ENCODE data around the gene GHRL.

- TF ChIP-seq, protein P1, sequence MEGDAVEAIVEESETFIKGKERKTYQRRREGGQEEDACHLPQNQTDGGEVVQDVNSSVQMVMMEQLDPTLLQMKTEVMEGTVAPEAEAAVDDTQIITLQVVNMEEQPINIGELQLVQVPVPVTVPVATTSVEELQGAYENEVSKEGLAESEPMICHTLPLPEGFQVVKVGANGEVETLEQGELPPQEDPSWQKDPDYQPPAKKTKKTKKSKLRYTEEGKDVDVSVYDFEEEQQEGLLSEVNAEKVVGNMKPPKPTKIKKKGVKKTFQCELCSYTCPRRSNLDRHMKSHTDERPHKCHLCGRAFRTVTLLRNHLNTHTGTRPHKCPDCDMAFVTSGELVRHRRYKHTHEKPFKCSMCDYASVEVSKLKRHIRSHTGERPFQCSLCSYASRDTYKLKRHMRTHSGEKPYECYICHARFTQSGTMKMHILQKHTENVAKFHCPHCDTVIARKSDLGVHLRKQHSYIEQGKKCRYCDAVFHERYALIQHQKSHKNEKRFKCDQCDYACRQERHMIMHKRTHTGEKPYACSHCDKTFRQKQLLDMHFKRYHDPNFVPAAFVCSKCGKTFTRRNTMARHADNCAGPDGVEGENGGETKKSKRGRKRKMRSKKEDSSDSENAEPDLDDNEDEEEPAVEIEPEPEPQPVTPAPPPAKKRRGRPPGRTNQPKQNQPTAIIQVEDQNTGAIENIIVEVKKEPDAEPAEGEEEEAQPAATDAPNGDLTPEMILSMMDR (conservative IDR thresholded peaks at IDR 0.05; ENCODE audit: low read length) = no peak
- no peak for TF ChIP-seq EZH2phosphoT487 (IDR thresholded peaks at IDR 0.05; ENCODE audit: borderline replicate concordance, low read depth, low read length)
Observed at GRCh38 chr3:10272977-10273376, 19.8 kb downstream of the GHRL start.
